ENCODE measurements around the gene INTS14. TPM values are rescaled to one million over a fixed set of nuclear protein-coding genes. Genes with fewer than 3 reads are reported as not detected.

Gene INTS14
- total and polyA plus RNA-seq, 2 of the 8 experiments (the other 6 are each of a cell fraction or from before 2014, with no cell fraction given), result 33.1 to 33.7 TPM

DNA sequence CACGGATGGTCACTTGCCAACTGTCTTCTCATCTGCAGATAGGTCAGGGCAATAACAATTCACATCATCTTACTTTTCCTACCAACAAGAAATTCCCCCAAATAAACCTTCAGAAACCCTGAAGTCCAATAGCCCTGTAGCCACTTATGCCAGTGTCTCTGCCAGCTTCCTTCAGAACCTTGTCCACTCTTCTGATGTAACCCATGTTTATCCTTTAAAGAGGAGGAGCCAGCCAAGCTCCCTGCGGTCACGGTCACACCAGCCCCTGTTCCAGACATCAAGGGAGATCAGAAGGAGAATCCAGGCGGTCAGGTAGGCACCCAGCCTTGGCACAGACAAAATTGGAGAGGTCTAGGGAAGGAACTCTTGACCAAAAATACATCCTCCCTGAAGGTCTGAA is 34.5 kb upstream of the INTS14 start:
- Histone ChIP-seq H2AFZ (ENCODE audit: low read length) (no peak overlapping the region), H3K27ac (ENCODE audit: low read depth, low read length) (no peak overlapping the region), H4K20me1 (replicated peaks in 1 of 2; ENCODE audit: control insufficient read depth in 1 of 2, insufficient read depth in 2 of 2, low read length in 2 of 2) (no peaks in the 10 kb centered on the region), H3K18ac (ENCODE audit: extremely low read depth, low read length) (no peak overlapping the region), H3K9me3 (ENCODE audit: insufficient read depth in 2 of 2, low read depth in 1 of 2, low read length in 1 of 2) (no peaks in the 10 kb centered on the region), H3K23ac (ENCODE audit: insufficient read length) (no peak overlapping the region), H2BK12ac (ENCODE audit: low read depth, low read length) (no peak overlapping the region), H4K5ac (ENCODE audit: insufficient read length, low read depth, low read length) (no peak overlapping the region), H3K27me3 (replicated peaks in 1 of 4; ENCODE audit: control insufficient read depth in 3 of 4, extremely low read depth in 1 of 4, insufficient read depth in 3 of 4, low read length in 3 of 4) (no peaks in the 10 kb centered on the region; a peak in 1 of 7 replicates), H2BK5ac (ENCODE audit: low read depth, low read length) (no peak overlapping the region), H2BK120ac (replicated peaks; ENCODE audit: low read depth, low read length) (no peak overlapping the region), H3K4ac (replicated peaks; ENCODE audit: insufficient read length, low read depth, low read length) (no peak overlapping the region), H3K14ac (ENCODE audit: insufficient read length) (no peak overlapping the region), H3K9ac (replicated peaks in 1 of 4; ENCODE audit: extremely low read depth in 1 of 4, low read depth in 3 of 4, low read length in 3 of 4) (no peak overlapping the region), H3K79me2 (ENCODE audit: control insufficient read depth in 1 of 2, insufficient read depth in 2 of 2, low read length in 2 of 2) (no peaks in the 10 kb centered on the region), H3K79me1 (ENCODE audit: low read depth, low read length) (no peaks in the 10 kb centered on the region), H3K56ac (replicated peaks; ENCODE audit: insufficient read length, low read depth, low read length) (no peak overlapping the region), H2AK5ac (ENCODE audit: low read depth, low read length) (no peak overlapping the region), H3K4me2 (ENCODE audit: insufficient read depth in 1 of 2, low read depth in 2 of 2, low read length in 2 of 2) (no peak overlapping the region), H4K91ac (replicated peaks; ENCODE audit: insufficient read length, low read length) (no peak overlapping the region), H2BK15ac (ENCODE audit: low read length) (no peak overlapping the region), H2BK20ac (ENCODE audit: low read length) (no peak overlapping the region), H4K8ac (ENCODE audit: extremely low read depth, insufficient read depth, low read length) (no peak overlapping the region), H3K4me1 (replicated peaks in 1 of 4; ENCODE audit: control insufficient read depth in 3 of 4, insufficient read depth in 4 of 4, low read length in 3 of 4) (no peaks in the 10 kb centered on the region), H3K23me2 (ENCODE audit: low read depth, low read length) (no peaks in the 10 kb centered on the region), H3K4me3 (ENCODE audit: extremely low read depth in 1 of 4, insufficient read depth in 2 of 4, low read depth in 3 of 4, low read length in 4 of 4) (no peak overlapping the region), H3K36me3 (ENCODE audit: control insufficient read depth in 2 of 4, insufficient read depth in 4 of 4, low read length in 3 of 4) (no peaks in the 10 kb centered on the region)
- FAIRE-seq (no peak), DNase-seq (ENCODE audit: low read depth in 1 of 2, low spot score in 2 of 2) (no peak)
- 92% methylated on average over 4 of the region's 4 CpGs; no CpG with 5 or more reads in 1 of the 2 experiments for WGBS, 2 experiments (ENCODE audit: extremely low coverage in 1 of 2, insufficient coverage in 1 of 2, insufficient read length in 1 of 2, insufficient replicate concordance in 2 of 2, low coverage in 1 of 2, low lambda C conversion rate in 2 of 2, missing lambda C conversion rate in 1 of 2)
- no peak for TF ChIP-seq HDAC2 (IDR thresholded peaks at IDR 0.05; ENCODE audit: borderline replicate concordance in 1 of 2, low read depth in 2 of 2, low read length in 2 of 2)
- POLR2A ChIA-PET (ENCODE audit: partially characterized antibody), result interaction anchor here (0.6 to 2.9 kb wide), 4 partner anchors 10 to 224 kb away, joined by 3 to 10 read pairs (median 4); partner anchors contain the start of genes INTS14 and RAB11A
- CTCF ChIA-PET (ENCODE audit: partially characterized antibody), result interaction anchor here (1.3 to 10.9 kb wide), 4 partner anchors 50 to 327 kb away, joined by 3 to 134 read pairs (median 5); no protein-coding TSS in a partner anchor
